ENCODE data around the gene APBB1IP.
"Not testable (repeated sequence)": the region's sequence is repeated elsewhere in the genome, so short reads cannot be mapped to it uniquely, and the experiment has no call there.

APBB1IP gene

GRCh38 chr10:26445411-26446031 lies 7.4 kb downstream of the APBB1IP start:
- DNase-seq = no peak

GRCh38 chr10:26446258-26446657 lies 8.1 kb downstream of the APBB1IP start:
- no peak for DNase-seq

- DNase-seq = no peak
These were observed 10.2 kb downstream of the APBB1IP start for GRCh38 chr10:26448292-26448691.

- no peak for DNase-seq
These were observed 10.7 kb downstream of the APBB1IP start for GRCh38 chr10:26448706-26449435.

GRCh38 chr10:26449726-26450125 lies 11.6 kb downstream of the APBB1IP start:
- no peak for DNase-seq

GRCh38 chr10:26451903-26452302 lies 13.8 kb downstream of the APBB1IP start:
- DNase-seq = no peak

- DNase-seq = no peak
These were observed 15.7 kb downstream of the APBB1IP start for GRCh38 chr10:26453850-26454249.

GRCh38 chr10:26454891-26455290 lies 16.8 kb downstream of the APBB1IP start:
- DNase-seq = no peak

GRCh38 chr10:26455567-26456315 lies 17.6 kb downstream of the APBB1IP start:
- DNase-seq = no peak

GRCh38 chr10:26457088-26457487 lies 18.9 kb downstream of the APBB1IP start:
- DNase-seq = no peak

- DNase-seq = no peak
These were observed 22.6 kb downstream of the APBB1IP start for GRCh38 chr10:26460736-26461135.

- no peak for DNase-seq
These were observed 25.8 kb downstream of the APBB1IP start for GRCh38 chr10:26463986-26464385.

- no peak for DNase-seq
These were observed 26.6 kb downstream of the APBB1IP start for GRCh38 chr10:26464632-26465280.

- DNase-seq = not testable (repeated sequence)
These were observed 28.4 kb downstream of the APBB1IP start for GRCh38 chr10:26466531-26466930.

- DNase-seq = no peak
These were observed 29.5 kb downstream of the APBB1IP start for GRCh38 chr10:26467639-26468038.

- peak in 1 of 2 experiments; percentile 10 for DNase-seq
These were observed 30.1 kb downstream of the APBB1IP start for GRCh38 chr10:26468291-26468690.

- no peak for DNase-seq
These were observed 30.6 kb downstream of the APBB1IP start for GRCh38 chr10:26468700-26469099.

- DNase-seq = no peak
These were observed 34.3 kb downstream of the APBB1IP start for GRCh38 chr10:26472492-26472778.

GRCh38 chr10:26474026-26474425 lies 35.9 kb downstream of the APBB1IP start:
- DNase-seq = no peak

- DNase-seq = not testable (repeated sequence)
These were observed 36.7 kb downstream of the APBB1IP start for GRCh38 chr10:26474845-26475244.

GRCh38 chr10:26475386-26475785 lies 37.2 kb downstream of the APBB1IP start:
- DNase-seq = no peak

GRCh38 chr10:26477501-26477900 lies 39.4 kb downstream of the APBB1IP start:
- no peak for DNase-seq

GRCh38 chr10:26478061-26478460 lies 39.9 kb downstream of the APBB1IP start:
- DNase-seq = no peak
